ENCODE measurements around the gene DGKG. TPM values are rescaled to one million over a fixed set of nuclear protein-coding genes. Genes with fewer than 3 reads are reported as not detected.

The DGKG gene
- total and polyA plus RNA-seq, 8 donors: 0.12 to 26.3 (median 2.7) TPM

DNA sequence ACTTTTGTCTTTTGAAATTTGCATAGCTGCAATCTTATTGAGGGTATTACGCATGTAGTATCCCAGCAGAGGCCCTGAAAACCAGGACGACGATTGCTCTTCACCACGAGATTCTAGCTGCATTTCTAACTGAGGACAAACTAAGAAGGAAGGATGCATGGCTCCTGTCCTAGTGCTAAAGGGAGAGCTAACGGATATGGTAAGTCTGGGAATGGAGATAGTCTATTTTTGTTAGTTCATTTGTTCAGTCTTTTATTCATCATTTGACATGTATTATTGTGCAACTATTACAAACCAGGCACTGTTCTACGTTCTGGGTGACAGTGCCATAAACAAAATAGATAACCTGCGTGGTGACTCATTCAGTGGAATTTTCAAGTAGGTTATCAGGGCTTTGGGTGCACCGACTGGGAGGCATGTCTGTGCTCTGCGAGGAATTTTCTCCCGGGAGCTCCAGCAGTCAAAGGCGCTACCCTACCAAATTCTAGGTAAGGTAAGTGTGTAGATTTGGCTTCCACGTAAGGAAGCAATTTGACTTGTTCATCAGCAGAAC, 201.3 kb downstream of the DGKG start:
- H3K4me1 ChIP-seq: no peaks in the 10 kb centered on the region
- no peak overlapping the region for H3K4me3 ChIP-seq
- H3K9me3 ChIP-seq: no peaks in the 10 kb centered on the region
- WGBS, 5 donors: 71 to 82% (median 76%) methylated on average over 12 of the region's 12 CpGs
- no peak for TF ChIP-seq POLR2AphosphoS5 (IDR thresholded peaks at IDR 0.05)
- TF ChIP-seq POLR2A (IDR thresholded peaks at IDR 0.05): no peak
- TF ChIP-seq, protein P1, sequence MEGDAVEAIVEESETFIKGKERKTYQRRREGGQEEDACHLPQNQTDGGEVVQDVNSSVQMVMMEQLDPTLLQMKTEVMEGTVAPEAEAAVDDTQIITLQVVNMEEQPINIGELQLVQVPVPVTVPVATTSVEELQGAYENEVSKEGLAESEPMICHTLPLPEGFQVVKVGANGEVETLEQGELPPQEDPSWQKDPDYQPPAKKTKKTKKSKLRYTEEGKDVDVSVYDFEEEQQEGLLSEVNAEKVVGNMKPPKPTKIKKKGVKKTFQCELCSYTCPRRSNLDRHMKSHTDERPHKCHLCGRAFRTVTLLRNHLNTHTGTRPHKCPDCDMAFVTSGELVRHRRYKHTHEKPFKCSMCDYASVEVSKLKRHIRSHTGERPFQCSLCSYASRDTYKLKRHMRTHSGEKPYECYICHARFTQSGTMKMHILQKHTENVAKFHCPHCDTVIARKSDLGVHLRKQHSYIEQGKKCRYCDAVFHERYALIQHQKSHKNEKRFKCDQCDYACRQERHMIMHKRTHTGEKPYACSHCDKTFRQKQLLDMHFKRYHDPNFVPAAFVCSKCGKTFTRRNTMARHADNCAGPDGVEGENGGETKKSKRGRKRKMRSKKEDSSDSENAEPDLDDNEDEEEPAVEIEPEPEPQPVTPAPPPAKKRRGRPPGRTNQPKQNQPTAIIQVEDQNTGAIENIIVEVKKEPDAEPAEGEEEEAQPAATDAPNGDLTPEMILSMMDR (IDR thresholded peaks at IDR 0.05): no peak
- no peak for TF ChIP-seq EP300 (IDR thresholded peaks at IDR 0.05)
- intact Hi-C loops (cut with DNase I; ENCODE audit: low total_unique reads): no loop called here
- DNase-seq: no peak
- H3K36me3 ChIP-seq: peaks cover 0 to 24% (median 2%) of the 10 kb centered on the region in 4 donors
- no peak overlapping the region for H3K27ac ChIP-seq
- H3K27me3 ChIP-seq: no peaks in the 10 kb centered on the region

- TF ChIP-seq EP300 (IDR thresholded peaks at IDR 0.05) (no peak), POLR2AphosphoS5 (IDR thresholded peaks at IDR 0.05) (no peak), POLR2A (IDR thresholded peaks at IDR 0.05) (no peak)
- TF ChIP-seq, protein P1 (IDR thresholded peaks at IDR 0.05): no peak
- 83 to 94% (median 92%) methylated on average over 2 of the region's 2 CpGs for WGBS, 5 donors
- Histone ChIP-seq H3K27me3 (no peaks in the 10 kb centered on the region), H3K4me1 (no peaks in the 10 kb centered on the region), H3K9me3 (no peaks in the 10 kb centered on the region), H3K36me3 (peaks cover 0 to 10% (median 4%) of the 10 kb centered on the region in 4 donors), H3K27ac (no peak overlapping the region), H3K4me3 (no peak overlapping the region)
- intact Hi-C loops (cut with DNase I; ENCODE audit: low total_unique reads): no loop called here
- no peak for DNase-seq
These were observed 207.4 kb downstream of the DGKG start for GRCh38 chr3:186154641-186155040.

GRCh38 chr3:186152889-186153292, 209.1 kb downstream of the DGKG start:
- Histone ChIP-seq H3K9me3 (no peaks in the 10 kb centered on the region), H3K4me1 (no peaks in the 10 kb centered on the region), H3K36me3 (peaks cover 0 to 17% (median 5%) of the 10 kb centered on the region in 4 donors), H3K27ac (peak overlapping the region in 2 of 5 donors; percentile 8 to 31), H3K27me3 (no peaks in the 10 kb centered on the region), H3K4me3 (no peak overlapping the region)
- TF ChIP-seq POLR2AphosphoS5 (IDR thresholded peaks at IDR 0.05) (no peak), POLR2A (IDR thresholded peaks at IDR 0.05) (no peak), EP300 (IDR thresholded peaks at IDR 0.05) (no peak)
- TF ChIP-seq, protein P1 (IDR thresholded peaks at IDR 0.05): no peak
- 46 to 65% (median 55%) methylated on average over 9 of the region's 9 CpGs for WGBS, 5 donors
- intact Hi-C loops (cut with DNase I; ENCODE audit: low total_unique reads): no loop called here
- DNase-seq: peak in 1 of 2 donors; percentile 62

DNA sequence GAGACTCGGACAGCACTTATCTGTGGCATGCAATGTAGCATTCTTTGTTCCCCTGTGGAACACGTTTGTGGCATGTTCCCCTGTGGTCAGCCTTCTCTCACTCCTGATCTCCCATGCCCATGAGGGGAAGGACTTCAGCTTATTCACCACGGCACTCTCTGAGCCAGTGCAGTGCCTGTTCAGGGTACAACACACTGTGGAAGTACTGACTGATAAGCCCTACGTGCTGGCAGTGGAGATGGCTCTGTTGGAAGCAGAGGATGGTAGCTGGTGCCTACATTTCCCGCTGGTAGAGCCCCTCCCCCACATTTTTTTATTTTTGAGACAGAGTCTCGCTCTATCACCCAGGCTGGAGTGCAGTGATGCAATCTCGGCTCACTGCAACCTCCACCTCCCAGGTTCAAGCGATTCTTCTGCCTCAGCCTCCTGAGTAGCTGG, 209.7 kb downstream of the DGKG start:
- Histone ChIP-seq H3K4me3 (no peak overlapping the region), H3K27me3 (no peaks in the 10 kb centered on the region), H3K36me3 (peaks cover 0 to 17% (median 5%) of the 10 kb centered on the region in 4 donors), H3K9me3 (no peaks in the 10 kb centered on the region), H3K27ac (no peak overlapping the region), H3K4me1 (no peaks in the 10 kb centered on the region)
- 62 to 67% (median 64%) methylated on average over 8 of the region's 8 CpGs for WGBS, 5 donors
- TF ChIP-seq POLR2AphosphoS5 (IDR thresholded peaks at IDR 0.05) (no peak), EP300 (IDR thresholded peaks at IDR 0.05) (no peak), POLR2A (IDR thresholded peaks at IDR 0.05) (no peak)
- TF ChIP-seq, protein P1 (IDR thresholded peaks at IDR 0.05): no peak
- intact Hi-C loops (cut with DNase I; ENCODE audit: low total_unique reads): no loop called here
- no peak for DNase-seq
